Tibial nerve (tissue), 3 donors: ENCODE results near the gene ERBB4.

ENCODE experiments used
- POLR2A ChIP-seq, 2 donors: fragments of 450-650 bp; IDR thresholded peaks; one replicate each; pipeline ENCODE4 v1.6.1; 2017; ENCODE audit warnings: antibody characterized with exemption in 2 of 2, mild to moderate bottlenecking in 2 of 2, moderate library complexity in 2 of 2
- TF ChIP-seq, protein P1 (sequence below), 5 experiments: fragments of 200-600 bp in 3 of 5; fragments of 450-650 bp in 2 of 5; sonication (generic) in 3 of 5; IDR thresholded peaks; one replicate each; pipeline ENCODE4 v1.5.1; 2016 to 2019; ENCODE audit warnings: antibody characterized with exemption in 5 of 5, mild to moderate bottlenecking in 3 of 5, moderate library complexity in 2 of 5

GRCh38 chr2:211741966-211742365, 796.6 kb downstream of the ERBB4 start:
- TF ChIP-seq, protein P1, sequence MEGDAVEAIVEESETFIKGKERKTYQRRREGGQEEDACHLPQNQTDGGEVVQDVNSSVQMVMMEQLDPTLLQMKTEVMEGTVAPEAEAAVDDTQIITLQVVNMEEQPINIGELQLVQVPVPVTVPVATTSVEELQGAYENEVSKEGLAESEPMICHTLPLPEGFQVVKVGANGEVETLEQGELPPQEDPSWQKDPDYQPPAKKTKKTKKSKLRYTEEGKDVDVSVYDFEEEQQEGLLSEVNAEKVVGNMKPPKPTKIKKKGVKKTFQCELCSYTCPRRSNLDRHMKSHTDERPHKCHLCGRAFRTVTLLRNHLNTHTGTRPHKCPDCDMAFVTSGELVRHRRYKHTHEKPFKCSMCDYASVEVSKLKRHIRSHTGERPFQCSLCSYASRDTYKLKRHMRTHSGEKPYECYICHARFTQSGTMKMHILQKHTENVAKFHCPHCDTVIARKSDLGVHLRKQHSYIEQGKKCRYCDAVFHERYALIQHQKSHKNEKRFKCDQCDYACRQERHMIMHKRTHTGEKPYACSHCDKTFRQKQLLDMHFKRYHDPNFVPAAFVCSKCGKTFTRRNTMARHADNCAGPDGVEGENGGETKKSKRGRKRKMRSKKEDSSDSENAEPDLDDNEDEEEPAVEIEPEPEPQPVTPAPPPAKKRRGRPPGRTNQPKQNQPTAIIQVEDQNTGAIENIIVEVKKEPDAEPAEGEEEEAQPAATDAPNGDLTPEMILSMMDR (IDR thresholded peaks at IDR 0.05) = no peak
- no peak for TF ChIP-seq POLR2A (IDR thresholded peaks at IDR 0.05)
